Fibroblast of lung (primary cell): Measurements from ENCODE around the gene DPP6. TPM values are rescaled to one million over a fixed set of nuclear protein-coding genes. Genes with fewer than 3 reads are reported as not detected.

Experiments used
- DNase-seq, 2 donors: peaks; one replicate each; pipeline versions ENCODE4 v3.0.0 to v3.0.0-alpha.2; 2010; ENCODE audit warnings: low read depth in 2 of 2
- H2AFZ ChIP-seq: 2 replicates; pipeline ENCODE4 v1.5.1; 2012; ENCODE audit warnings: low read length, control low read depth, inconsistent platforms
- H3K27ac ChIP-seq: 2 replicates; pipeline ENCODE4 v1.5.1; 2011; ENCODE audit warnings: low read length, control low read depth; ENCODE audit not compliant: insufficient read depth
- H3K27me3 ChIP-seq: 2 replicates; pipeline ENCODE4 v1.5.1; 2011; ENCODE audit warnings: mild to moderate bottlenecking, low read length; ENCODE audit not compliant: control insufficient read depth, insufficient read depth
- H3K36me3 ChIP-seq: 2 replicates; pipeline ENCODE4 v1.5.1; 2011; ENCODE audit warnings: low read length; ENCODE audit not compliant: control insufficient read depth, insufficient read depth
- H3K4me1 ChIP-seq: 2 replicates; pipeline ENCODE4 v1.5.1; 2011; ENCODE audit warnings: low read length; ENCODE audit not compliant: control insufficient read depth, insufficient read depth; ENCODE audit errors: extremely low read depth
- H3K4me2 ChIP-seq: 2 replicates; pipeline ENCODE4 v1.5.1; 2011; ENCODE audit warnings: low read length, control low read depth; ENCODE audit not compliant: insufficient read depth; ENCODE audit errors: extremely low read depth
- H3K4me3 ChIP-seq, 4 experiments: fragments of 200-600 bp in 1 of 4; sonication (generic) in 1 of 4; replicated peaks in 1 of 4; 2 replicates each; pipeline ENCODE4 v1.5.1; 2011 to 2016; ENCODE audit warnings: low read length in 4 of 4, low read depth in 3 of 4, mild to moderate bottlenecking in 3 of 4, control low read depth in 2 of 4, inconsistent platforms in 1 of 4, mixed read lengths in 1 of 4; ENCODE audit not compliant: insufficient read depth in 1 of 4; ENCODE audit errors: control extremely low read depth in 1 of 4
- H3K79me2 ChIP-seq: 2 replicates; pipeline ENCODE4 v1.5.1; 2012; ENCODE audit warnings: mild to moderate bottlenecking, low read length, inconsistent platforms; ENCODE audit not compliant: control insufficient read depth, insufficient read depth
- H3K9ac ChIP-seq: 2 replicates; pipeline ENCODE4 v1.5.1; 2011; ENCODE audit warnings: mild to moderate bottlenecking, low read length, control low read depth; ENCODE audit not compliant: insufficient read depth
- H3K9me3 ChIP-seq: 2 replicates; pipeline ENCODE4 v1.5.1; 2012; ENCODE audit warnings: low read depth, low read length; ENCODE audit not compliant: control insufficient read depth, insufficient read depth
- H4K20me1 ChIP-seq: 2 replicates; pipeline ENCODE4 v1.5.1; 2011; ENCODE audit warnings: low read length; ENCODE audit not compliant: control insufficient read depth, insufficient read depth; ENCODE audit errors: extremely low read depth
- EZH2 ChIP-seq: IDR thresholded peaks from 2 replicates; pipeline ENCODE4 v1.5.1; 2012; ENCODE audit warnings: low read length, control low read depth, mild to moderate bottlenecking; ENCODE audit errors: missing control alignments
- polyA plus RNA-seq, 2 donors: library from polyadenylated mRNA; depleted of rRNA in 1 of 2; stranded (reverse) in 1 of 2; unstranded in 1 of 2; fragments of >200 nt; gene quantifications; 2 replicates each; pipeline ENCODE4 v1.2.1, GENCODE V29; 2011 to 2012; ENCODE audit warnings: missing spikeins in 1 of 2
- total RNA-seq: library from RNA; depleted of rRNA; stranded (reverse); fragments of >200 nt; gene quantifications from 2 replicates; pipeline ENCODE4 v1.2.1, GENCODE V29; 2014
- TF ChIP-seq, protein P1 (sequence below), 2 donors: IDR thresholded peaks in 1 of 2; conservative IDR thresholded peaks in 1 of 2; 1 replicate in 1 of 2; 2 replicates in 1 of 2; pipeline ENCODE4 v1.5.1; 2011 to 2012; ENCODE audit warnings: low read length in 2 of 2, control low read depth in 1 of 2, inconsistent platforms in 1 of 2, low read depth in 1 of 2, mild to moderate bottlenecking in 1 of 2

DPP6 gene
- total and polyA plus RNA-seq, 2 donors (not counting 1 experiment from before 2014, with no cell fraction given) = not detected

DNA sequence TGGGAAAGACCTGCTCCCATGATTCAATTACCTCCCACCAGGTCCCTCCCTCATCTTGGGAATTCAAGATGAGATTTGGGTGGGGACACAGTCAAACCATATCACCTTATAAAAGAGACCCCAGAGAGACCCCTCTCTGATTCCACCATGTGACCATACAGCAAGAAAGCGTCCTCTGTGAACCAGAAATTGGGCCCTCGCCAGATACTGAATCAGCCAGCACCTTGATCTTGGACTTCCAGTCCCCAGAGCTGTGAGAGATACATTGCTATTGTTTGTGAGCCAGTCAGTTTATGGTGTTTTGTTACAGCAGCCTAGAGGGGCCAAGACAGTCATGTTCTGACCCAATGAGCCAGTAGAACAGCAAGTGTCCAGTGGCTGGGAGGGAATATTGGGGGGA is 718.2 kb downstream of the DPP6 start:
- DNase-seq = no peak
- no peak for TF ChIP-seq EZH2
- TF ChIP-seq, protein P1, sequence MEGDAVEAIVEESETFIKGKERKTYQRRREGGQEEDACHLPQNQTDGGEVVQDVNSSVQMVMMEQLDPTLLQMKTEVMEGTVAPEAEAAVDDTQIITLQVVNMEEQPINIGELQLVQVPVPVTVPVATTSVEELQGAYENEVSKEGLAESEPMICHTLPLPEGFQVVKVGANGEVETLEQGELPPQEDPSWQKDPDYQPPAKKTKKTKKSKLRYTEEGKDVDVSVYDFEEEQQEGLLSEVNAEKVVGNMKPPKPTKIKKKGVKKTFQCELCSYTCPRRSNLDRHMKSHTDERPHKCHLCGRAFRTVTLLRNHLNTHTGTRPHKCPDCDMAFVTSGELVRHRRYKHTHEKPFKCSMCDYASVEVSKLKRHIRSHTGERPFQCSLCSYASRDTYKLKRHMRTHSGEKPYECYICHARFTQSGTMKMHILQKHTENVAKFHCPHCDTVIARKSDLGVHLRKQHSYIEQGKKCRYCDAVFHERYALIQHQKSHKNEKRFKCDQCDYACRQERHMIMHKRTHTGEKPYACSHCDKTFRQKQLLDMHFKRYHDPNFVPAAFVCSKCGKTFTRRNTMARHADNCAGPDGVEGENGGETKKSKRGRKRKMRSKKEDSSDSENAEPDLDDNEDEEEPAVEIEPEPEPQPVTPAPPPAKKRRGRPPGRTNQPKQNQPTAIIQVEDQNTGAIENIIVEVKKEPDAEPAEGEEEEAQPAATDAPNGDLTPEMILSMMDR (conservative IDR thresholded peaks at IDR 0.05 in 1 of 2, IDR thresholded peaks at IDR 0.05 in 1 of 2; ENCODE audit: low read depth in 1 of 2, low read length in 2 of 2) = no peak
- H3K9me3 ChIP-seq = no peaks in the 10 kb centered on the region
- no peak overlapping the region for H3K9ac ChIP-seq
- H3K27me3 ChIP-seq = no peaks in the 10 kb centered on the region
- H3K79me2 ChIP-seq = no peaks in the 10 kb centered on the region
- no peaks in the 10 kb centered on the region for H3K4me1 ChIP-seq
- H3K4me3 ChIP-seq = no peak overlapping the region
- no peaks in the 10 kb centered on the region for H3K36me3 ChIP-seq
- H2AFZ ChIP-seq = no peak overlapping the region
- H4K20me1 ChIP-seq = no peaks in the 10 kb centered on the region
- no peak overlapping the region for H3K4me2 ChIP-seq
- no peak overlapping the region for H3K27ac ChIP-seq

DNA sequence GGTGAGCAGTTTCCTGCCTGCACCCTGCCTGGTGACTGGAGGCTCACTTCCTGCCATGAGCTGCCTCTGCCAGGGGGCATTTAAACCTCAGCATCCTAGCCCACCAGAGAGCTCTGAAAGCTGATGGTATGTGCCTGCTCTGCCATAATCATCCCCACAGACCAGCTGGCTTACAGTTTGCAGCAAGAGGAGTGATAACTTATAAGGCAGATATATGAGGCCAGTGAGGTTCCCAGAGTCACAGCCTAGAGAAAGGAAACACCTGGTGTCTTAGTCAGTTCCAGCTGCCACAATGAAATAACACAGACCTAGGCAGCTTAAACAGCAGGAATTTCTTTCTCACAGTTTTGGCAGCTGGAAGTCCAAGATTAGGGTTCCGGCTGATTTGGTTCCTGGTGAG is 718.8 kb downstream of the DPP6 start:
- no peak overlapping the region for H3K4me2 ChIP-seq
- H3K27ac ChIP-seq = no peak overlapping the region
- no peaks in the 10 kb centered on the region for H3K4me1 ChIP-seq
- TF ChIP-seq, protein P1 (conservative IDR thresholded peaks at IDR 0.05 in 1 of 2, IDR thresholded peaks at IDR 0.05 in 1 of 2; ENCODE audit: low read depth in 1 of 2, low read length in 2 of 2) = no peak
- TF ChIP-seq EZH2 = no peak
- H3K9ac ChIP-seq = no peak overlapping the region
- H3K79me2 ChIP-seq = no peaks in the 10 kb centered on the region
- H3K9me3 ChIP-seq = no peaks in the 10 kb centered on the region
- H2AFZ ChIP-seq = no peak overlapping the region
- H3K36me3 ChIP-seq = no peaks in the 10 kb centered on the region
- DNase-seq = no peak
- no peak overlapping the region for H3K4me3 ChIP-seq
- H4K20me1 ChIP-seq = no peaks in the 10 kb centered on the region
- H3K27me3 ChIP-seq = no peaks in the 10 kb centered on the region

DNA sequence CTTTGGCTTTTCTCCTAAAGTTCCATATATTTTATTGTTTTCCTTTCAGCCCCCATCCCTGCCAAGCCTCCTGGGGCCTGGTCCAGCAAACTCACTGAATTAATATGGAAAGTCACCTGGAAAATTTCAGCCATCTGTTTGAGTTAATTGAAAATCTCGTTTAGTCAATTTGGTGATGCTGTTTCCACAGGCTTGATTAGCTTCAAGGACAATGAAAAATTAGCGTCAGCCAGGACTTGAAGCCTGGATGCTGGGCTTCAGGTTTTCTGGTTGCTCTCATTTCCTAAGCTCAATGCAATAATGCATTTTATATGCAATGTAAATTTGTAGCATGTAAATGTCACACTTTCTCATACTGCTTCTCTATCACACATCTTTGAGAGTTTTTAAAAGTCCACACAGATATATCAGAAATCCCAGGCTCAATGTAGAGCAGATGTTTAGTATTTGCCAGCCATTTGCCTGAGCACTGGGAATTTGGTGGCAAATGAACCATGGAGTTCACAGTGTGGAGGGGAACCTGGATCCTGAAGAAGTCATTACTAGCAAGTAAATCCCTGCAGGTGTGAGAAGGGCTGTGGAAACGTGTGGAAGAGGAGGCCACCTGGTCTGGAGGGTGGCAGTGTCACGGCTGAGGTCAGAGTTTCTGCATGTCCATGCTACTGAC is 722.2 kb downstream of the DPP6 start:
- no peak for TF ChIP-seq EZH2
- TF ChIP-seq, protein P1 (conservative IDR thresholded peaks at IDR 0.05 in 1 of 2, IDR thresholded peaks at IDR 0.05 in 1 of 2; ENCODE audit: low read depth in 1 of 2, low read length in 2 of 2) = no peak
- no peaks in the 10 kb centered on the region for H3K79me2 ChIP-seq
- H3K9me3 ChIP-seq = no peaks in the 10 kb centered on the region
- H3K4me2 ChIP-seq = no peak overlapping the region
- H3K27ac ChIP-seq = no peak overlapping the region
- H3K9ac ChIP-seq = no peak overlapping the region
- no peak overlapping the region for H3K4me3 ChIP-seq
- no peaks in the 10 kb centered on the region for H4K20me1 ChIP-seq
- no peaks in the 10 kb centered on the region for H3K27me3 ChIP-seq
- H3K36me3 ChIP-seq = no peaks in the 10 kb centered on the region
- no peaks in the 10 kb centered on the region for H3K4me1 ChIP-seq
- H2AFZ ChIP-seq = no peak overlapping the region
- no peak for DNase-seq
